ENCODE data around the gene BRAF. TPM values are rescaled to one million over a fixed set of nuclear protein-coding genes. Genes with fewer than 3 reads are reported as not detected.

The BRAF gene
- polyA plus RNA-seq = 19.1 and 21.0 TPM in 2 replicates

DNA sequence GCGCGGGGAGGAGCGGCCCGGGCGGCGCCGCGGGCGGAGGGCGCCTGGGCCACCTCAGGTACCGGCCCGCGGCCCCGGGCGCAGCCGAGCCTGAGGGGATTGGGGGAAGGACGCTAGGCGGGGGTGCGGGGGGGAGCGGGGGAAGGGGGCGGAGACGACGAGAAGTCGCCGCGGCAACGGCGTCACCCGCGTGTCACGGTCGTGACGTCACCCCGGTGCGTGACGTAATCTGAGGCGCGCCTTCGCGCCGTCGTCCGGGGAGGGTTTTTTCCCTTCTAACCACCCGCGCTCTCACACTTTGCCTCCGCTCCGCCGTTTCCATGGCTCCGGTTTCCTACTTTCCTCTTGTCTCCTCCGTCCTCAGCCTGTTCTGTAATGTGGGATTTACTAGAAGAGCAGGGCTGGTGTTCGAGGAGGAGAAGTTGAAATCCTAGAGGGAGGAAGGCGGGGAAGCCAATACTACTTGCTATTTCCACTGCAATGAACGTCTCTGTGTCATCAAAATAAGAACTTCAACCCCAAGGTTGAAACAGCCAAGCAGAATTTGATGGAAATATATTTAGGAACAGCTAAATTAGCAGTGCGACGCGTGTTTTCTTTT, at the start of gene BRAF:
BRAF (minus strand) TSS at position 109 of the 601 bp plus-strand sequence. CDS start 226 bp downstream, outside the sequence.

DNA sequence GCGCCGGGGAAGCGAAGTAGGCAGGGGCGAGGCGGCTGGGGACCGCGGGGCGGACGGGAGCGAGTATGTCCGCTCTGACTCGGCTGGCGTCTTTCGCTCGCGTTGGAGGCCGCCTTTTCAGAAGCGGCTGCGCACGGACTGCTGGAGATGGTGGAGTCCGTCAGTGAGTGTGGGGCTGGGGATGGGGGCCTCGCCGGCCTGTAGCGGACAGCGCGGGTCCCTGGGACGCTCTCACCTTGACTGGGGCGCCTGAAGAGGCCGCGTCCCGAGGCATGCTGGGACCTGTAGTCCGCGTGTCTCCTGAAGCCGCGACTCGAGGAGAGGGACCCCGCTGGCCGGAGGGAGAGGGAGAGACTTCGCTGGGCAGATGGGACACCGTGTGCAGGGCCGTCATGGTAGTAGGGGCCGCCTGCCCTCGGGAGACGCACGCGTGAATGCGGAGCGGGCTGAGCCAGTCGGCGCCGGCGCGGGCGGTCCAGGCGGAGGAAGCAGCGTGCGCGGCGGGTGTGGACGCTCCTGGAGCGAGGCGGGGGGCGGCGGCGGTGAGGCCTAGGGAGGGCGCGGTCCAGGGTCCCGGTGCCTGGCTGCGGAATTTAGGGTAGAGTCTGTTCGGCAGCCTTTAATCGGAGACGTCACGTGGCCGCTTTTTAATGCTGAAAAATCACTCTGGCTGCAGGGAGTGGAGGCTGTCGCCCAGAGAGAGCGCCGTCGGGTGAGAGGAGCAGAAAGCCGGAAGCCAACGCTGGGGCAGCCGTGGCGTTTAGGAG, 227.9 kb downstream of the BRAF start, which contains the start of gene NDUFB2:
NDUFB2 (plus strand) TSS at position 29 of the 767 bp plus-strand sequence; CDS start at position 66, 37 bp downstream.

DNA sequence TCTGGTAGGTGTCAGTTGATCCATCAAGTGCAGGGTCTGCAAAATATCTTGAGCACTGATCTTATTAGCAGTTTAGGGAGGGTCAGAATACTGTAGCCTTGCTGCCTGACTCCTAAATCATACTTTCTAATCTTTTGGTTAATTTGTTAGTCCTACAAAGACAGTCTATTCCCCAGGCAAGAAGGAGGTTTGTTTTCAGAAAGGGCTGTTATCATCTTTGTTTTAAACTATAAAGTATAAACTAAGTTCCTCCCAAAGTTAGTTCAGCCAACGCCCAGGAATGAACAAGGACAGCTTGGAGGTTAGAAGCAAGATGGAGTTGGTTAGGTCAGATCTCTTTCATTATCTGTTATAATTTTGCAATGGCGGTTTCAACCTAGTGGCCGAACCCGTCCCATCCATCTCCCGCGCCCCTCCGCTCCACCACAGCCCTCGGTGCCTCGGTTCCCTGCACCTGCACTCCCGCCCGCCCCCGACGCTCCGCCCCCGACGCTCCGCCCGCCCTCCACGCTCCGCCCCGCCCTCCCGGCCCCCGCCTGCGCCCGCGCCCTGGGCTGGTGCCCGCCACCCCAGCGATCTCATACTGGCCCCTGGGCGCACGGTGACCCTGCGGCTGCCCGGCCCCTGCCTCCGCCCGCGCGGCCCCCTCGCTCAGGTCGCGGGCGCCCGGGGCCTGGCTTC, 252.2 kb downstream of the BRAF start, which contains the start of gene ADCK2:
ADCK2 (plus strand) TSS at position 564 of the 681 bp plus-strand sequence. CDS start 386 bp downstream, outside the sequence.

Other genes with a start within 250 kb of the BRAF start
- 1,429 and 1,633 TPM in 2 replicates for gene NDUFB2, start 228.2 kb downstream of the BRAF start, polyA plus RNA-seq
- 449 and 488 TPM in 2 replicates for gene MRPS33, start 90.0 kb upstream of the BRAF start, polyA plus RNA-seq
- gene TMEM178B, start 149.1 kb upstream of the BRAF start, polyA plus RNA-seq = 6.1 and 7.2 TPM in 2 replicates

Measured in Purkinje cell (primary cell).